OCI-LY3 (cell line): Measurements from ENCODE around the gene FRMD3.

Experiments used
- H2AFZ ChIP-seq: fragments of 200-600, 300-600 bp; shearing (Covaris generic); 2 replicates; pipeline ENCODE4 v1.6.0; 2014; ENCODE audit warnings: antibody characterized with exemption, low read depth, low read length
- H3K27ac ChIP-seq: fragments of 200-600, 300-600 bp; sonication (generic); 2 replicates; pipeline ENCODE4 v1.5.1; 2014; ENCODE audit warnings: mild to moderate bottlenecking, low read length, moderate library complexity, mixed read lengths
- H3K27me3 ChIP-seq: fragments of 200-600, 300-600 bp; sonication (generic); 2 replicates; pipeline ENCODE4 v1.6.1; 2014; ENCODE audit warnings: low read depth, low read length, mixed read lengths
- H3K36me3 ChIP-seq: fragments of 200-600, 300-600 bp; sonication (generic); replicated peaks from 2 replicates; pipeline ENCODE3; 2014; ENCODE audit warnings: low read depth, low read length, mixed read lengths
- H3K4me1 ChIP-seq: fragments of 300-600, 200-600 bp; sonication (generic); 2 replicates; pipeline ENCODE4 v1.6.1; 2014; ENCODE audit warnings: low read length, mixed read lengths
- H3K4me2 ChIP-seq: fragments of 200-600, 300-600 bp; sonication (generic); 2 replicates; pipeline ENCODE4 v1.6.1; 2014; ENCODE audit warnings: low read length, mixed read lengths
- H3K4me3 ChIP-seq: fragments of 300-600, 200-600 bp; sonication (generic); 2 replicates; pipeline ENCODE4 v1.5.1; 2014; ENCODE audit warnings: antibody characterized with exemption, mild to moderate bottlenecking, low read length, moderate library complexity
- H3K79me2 ChIP-seq: fragments of 300-600, 200-600 bp; shearing (Covaris generic); 2 replicates; pipeline ENCODE4 v1.6.1; 2014; ENCODE audit warnings: mild to moderate bottlenecking, low read length, mixed read lengths
- H3K9ac ChIP-seq: fragments of 300-600, 200-600 bp; shearing (Covaris generic); 2 replicates; pipeline ENCODE4 v1.6.0; 2014; ENCODE audit warnings: mild to moderate bottlenecking, low read length, moderate library complexity
- H3K9me3 ChIP-seq: fragments of 200-600, 300-600 bp; shearing (Covaris generic); 2 replicates; pipeline ENCODE4 v1.6.1; 2014; ENCODE audit warnings: low read length, mixed read lengths; ENCODE audit not compliant: insufficient read depth
- H4K20me1 ChIP-seq: fragments of 200-600, 300-600 bp; sonication (generic); 2 replicates; pipeline ENCODE4 v1.6.1; 2016; ENCODE audit warnings: low read length, mixed read lengths; ENCODE audit not compliant: insufficient read depth
- EZH2phosphoT487 ChIP-seq: fragments of 200-600 bp; shearing (Covaris generic); IDR thresholded peaks from 2 replicates; pipeline ENCODE4 v1.6.1; 2018; ENCODE audit warnings: antibody characterized with exemption, mixed run types, low read depth
- TF ChIP-seq, protein P1 (sequence below): fragments of 200-600, 300-600 bp; sonication (generic); IDR thresholded peaks from 2 replicates; pipeline ENCODE4 v1.5.1; 2014; ENCODE audit warnings: antibody characterized with exemption, low read length, low read depth

Gene FRMD3

DNA sequence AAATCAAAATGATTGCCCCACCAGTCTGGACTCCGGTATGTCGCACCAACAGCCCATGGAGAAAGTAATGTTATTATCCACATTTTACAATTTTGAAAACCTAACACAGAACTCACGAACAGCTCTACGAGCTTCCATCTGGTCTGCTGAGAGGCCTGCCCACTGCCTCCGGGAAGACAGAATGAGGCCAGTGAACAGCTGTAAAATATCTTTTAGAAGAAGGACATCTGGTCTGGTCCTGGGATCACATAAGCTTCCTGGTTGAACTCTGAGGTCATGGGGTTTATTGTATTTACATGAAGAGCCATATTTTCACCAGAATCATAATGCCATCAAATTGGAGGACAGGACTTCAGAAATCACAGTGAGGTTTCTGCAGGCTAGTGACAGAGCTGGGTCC lies 89.0 kb downstream of the FRMD3 start:
- H3K4me2 ChIP-seq, result no peak overlapping the region
- H3K9ac ChIP-seq, result no peak overlapping the region
- no peak for TF ChIP-seq EZH2phosphoT487
- TF ChIP-seq, protein P1, sequence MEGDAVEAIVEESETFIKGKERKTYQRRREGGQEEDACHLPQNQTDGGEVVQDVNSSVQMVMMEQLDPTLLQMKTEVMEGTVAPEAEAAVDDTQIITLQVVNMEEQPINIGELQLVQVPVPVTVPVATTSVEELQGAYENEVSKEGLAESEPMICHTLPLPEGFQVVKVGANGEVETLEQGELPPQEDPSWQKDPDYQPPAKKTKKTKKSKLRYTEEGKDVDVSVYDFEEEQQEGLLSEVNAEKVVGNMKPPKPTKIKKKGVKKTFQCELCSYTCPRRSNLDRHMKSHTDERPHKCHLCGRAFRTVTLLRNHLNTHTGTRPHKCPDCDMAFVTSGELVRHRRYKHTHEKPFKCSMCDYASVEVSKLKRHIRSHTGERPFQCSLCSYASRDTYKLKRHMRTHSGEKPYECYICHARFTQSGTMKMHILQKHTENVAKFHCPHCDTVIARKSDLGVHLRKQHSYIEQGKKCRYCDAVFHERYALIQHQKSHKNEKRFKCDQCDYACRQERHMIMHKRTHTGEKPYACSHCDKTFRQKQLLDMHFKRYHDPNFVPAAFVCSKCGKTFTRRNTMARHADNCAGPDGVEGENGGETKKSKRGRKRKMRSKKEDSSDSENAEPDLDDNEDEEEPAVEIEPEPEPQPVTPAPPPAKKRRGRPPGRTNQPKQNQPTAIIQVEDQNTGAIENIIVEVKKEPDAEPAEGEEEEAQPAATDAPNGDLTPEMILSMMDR, result no peak
- H3K9me3 ChIP-seq, result no peaks in the 10 kb centered on the region
- no peaks in the 10 kb centered on the region for H3K27me3 ChIP-seq
- no peaks in the 10 kb centered on the region for H3K4me1 ChIP-seq
- H3K79me2 ChIP-seq, result no peaks in the 10 kb centered on the region
- H3K36me3 ChIP-seq, result peaks cover 6% of the 10 kb centered on the region
- H3K27ac ChIP-seq, result no peak overlapping the region
- no peaks in the 10 kb centered on the region for H4K20me1 ChIP-seq
- no peak overlapping the region for H2AFZ ChIP-seq
- no peak overlapping the region for H3K4me3 ChIP-seq

DNA sequence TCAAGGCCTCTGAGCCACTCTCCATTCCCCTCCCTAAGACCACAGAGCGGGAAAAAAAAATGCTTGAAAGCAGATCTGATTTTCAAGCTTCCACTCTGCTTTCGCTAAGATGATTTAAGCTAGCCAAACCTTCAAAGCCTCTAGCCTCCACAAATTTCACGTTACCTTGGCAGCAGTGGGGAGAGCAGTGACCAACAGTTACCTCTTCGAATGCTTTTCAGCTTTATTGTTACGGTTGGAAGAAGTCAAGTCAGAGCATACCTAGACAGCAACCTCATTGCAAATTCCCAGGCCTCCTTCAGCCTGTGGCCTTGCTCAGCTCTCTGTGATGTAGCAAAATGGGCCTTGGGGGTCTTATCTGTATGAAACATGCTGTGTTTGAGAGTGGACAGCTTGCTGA lies 89.6 kb downstream of the FRMD3 start:
- no peaks in the 10 kb centered on the region for H3K79me2 ChIP-seq

DNA sequence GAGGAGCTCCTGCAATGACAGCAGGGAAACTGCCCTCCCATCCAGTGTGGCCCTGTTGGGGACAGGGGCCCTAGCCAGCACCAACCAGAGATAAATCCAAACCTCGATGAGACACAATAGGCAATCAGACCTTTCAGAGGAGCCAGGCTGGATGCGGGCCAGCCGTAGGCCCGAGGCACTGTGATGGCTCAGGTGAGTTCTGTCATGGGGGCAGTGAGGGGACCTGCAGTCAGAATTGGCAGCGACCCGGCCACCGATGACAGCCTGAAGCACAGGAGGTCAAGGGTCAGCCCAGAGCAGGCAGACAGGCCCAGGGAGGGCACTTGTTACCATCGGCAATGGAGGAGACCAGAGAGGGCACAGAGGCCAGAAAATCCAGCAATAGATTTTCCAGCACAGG lies 90.8 kb downstream of the FRMD3 start:
- no peaks in the 10 kb centered on the region for H3K79me2 ChIP-seq
- no peak for TF ChIP-seq EZH2phosphoT487
- TF ChIP-seq, protein P1, result no peak
- no peaks in the 10 kb centered on the region for H3K4me1 ChIP-seq
- H2AFZ ChIP-seq, result no peak overlapping the region
- no peaks in the 10 kb centered on the region for H4K20me1 ChIP-seq
- no peaks in the 10 kb centered on the region for H3K27me3 ChIP-seq
- no peak overlapping the region for H3K4me2 ChIP-seq
- H3K9ac ChIP-seq, result no peak overlapping the region
- H3K27ac ChIP-seq, result no peak overlapping the region
- peaks cover 4% of the 10 kb centered on the region for H3K36me3 ChIP-seq
- no peaks in the 10 kb centered on the region for H3K9me3 ChIP-seq
- H3K4me3 ChIP-seq, result no peak overlapping the region

More for the DNA sequence above, 89.6 kb downstream of the FRMD3 start:
- H3K9me3 ChIP-seq, result no peaks in the 10 kb centered on the region
- H4K20me1 ChIP-seq, result no peaks in the 10 kb centered on the region
- H3K4me1 ChIP-seq, result no peaks in the 10 kb centered on the region
- no peak overlapping the region for H3K9ac ChIP-seq
- H3K4me3 ChIP-seq, result no peak overlapping the region
- no peak overlapping the region for H3K27ac ChIP-seq
- no peak overlapping the region for H2AFZ ChIP-seq
- H3K4me2 ChIP-seq, result no peak overlapping the region
- H3K36me3 ChIP-seq, result peaks cover 4% of the 10 kb centered on the region
- TF ChIP-seq, protein P1, result no peak
- no peak for TF ChIP-seq EZH2phosphoT487
- H3K27me3 ChIP-seq, result no peaks in the 10 kb centered on the region

DNA sequence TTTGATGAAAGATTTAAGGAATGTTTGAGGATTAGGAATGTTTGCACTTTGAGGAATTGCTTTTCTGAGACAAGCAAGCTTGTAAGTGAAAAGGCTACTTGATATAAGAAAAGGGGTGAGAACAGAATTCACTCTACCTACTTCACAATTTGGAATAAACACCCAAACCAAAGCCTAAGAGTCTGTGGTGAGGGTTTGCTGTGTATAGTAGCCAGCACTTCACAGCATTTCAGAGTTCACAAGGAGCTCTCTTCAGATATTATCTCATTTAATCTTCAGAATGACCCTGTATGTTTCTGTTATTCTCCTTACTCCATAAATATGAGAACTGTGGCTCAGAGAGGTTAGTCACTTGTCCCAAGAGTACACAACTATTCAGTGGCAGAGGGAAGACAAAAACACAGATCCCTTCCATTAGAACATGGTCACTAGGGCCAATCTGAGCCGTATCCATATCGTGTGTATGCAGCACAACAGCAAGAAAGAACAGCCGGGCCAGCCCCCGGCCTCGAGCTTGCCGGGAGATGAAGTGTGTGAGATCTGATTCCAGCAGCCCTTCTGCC lies 92.4 kb downstream of the FRMD3 start:
- Histone ChIP-seq H3K27ac (no peak overlapping the region), H3K4me2 (no peak overlapping the region), H3K9ac (no peak overlapping the region), H4K20me1 (no peaks in the 10 kb centered on the region), H2AFZ (no peak overlapping the region), H3K79me2 (no peaks in the 10 kb centered on the region), H3K9me3 (no peaks in the 10 kb centered on the region), H3K36me3 (peaks cover 4% of the 10 kb centered on the region), H3K4me1 (no peaks in the 10 kb centered on the region), H3K27me3 (no peaks in the 10 kb centered on the region), H3K4me3 (no peak overlapping the region)
- TF ChIP-seq EZH2phosphoT487, result no peak
- TF ChIP-seq, protein P1, result no peak
